Esophagus muscularis mucosa (tissue), 4 donors: ENCODE measurements around the gene SORCS2. TPM values are rescaled to one million over a fixed set of nuclear protein-coding genes. Genes with fewer than 3 reads are reported as not detected.

Experiments used
- DNase-seq: peaks from one replicate; pipeline ENCODE4 v3.0.0-alpha.2; 2017; ENCODE audit errors: extremely low spot score
- H3K27ac ChIP-seq, 4 donors: fragments of 200-600 bp; sonication (generic); replicated peaks in 1 of 4; 1 replicate in 3 of 4; 2 replicates in 1 of 4; pipeline ENCODE4 v1.5.1; 2016 to 2019; ENCODE audit warnings: mild to moderate bottlenecking in 1 of 4
- H3K27me3 ChIP-seq, 4 donors: fragments of 200-600 bp; sonication (generic); one replicate each; pipeline versions ENCODE4 v1.5.1 to v1.6.0; 2016 to 2019
- H3K36me3 ChIP-seq, 4 donors: fragments of 200-600 bp; sonication (generic); one replicate each; pipeline ENCODE4 v1.5.1; 2016 to 2019
- H3K4me1 ChIP-seq, 4 donors: fragments of 200-600 bp; sonication (generic); one replicate each; pipeline ENCODE4 v1.5.1; 2016 to 2019
- H3K4me3 ChIP-seq, 4 donors: fragments of 200-600 bp; sonication (generic); 1 replicate in 2 of 4; 2 replicates in 2 of 4; pipeline ENCODE4 v1.5.1; 2016 to 2019; ENCODE audit warnings: mild to moderate bottlenecking in 4 of 4, moderate library complexity in 1 of 4
- H3K9me3 ChIP-seq, 4 donors: fragments of 200-600 bp; sonication (generic); 1 replicate in 3 of 4; 2 replicates in 1 of 4; pipeline ENCODE4 v1.5.1; 2016 to 2019
- CTCF ChIP-seq, 3 experiments: fragments of 200-600 bp in 2 of 3; fragments of 450-650 bp in 1 of 3; sonication (generic) in 2 of 3; IDR thresholded peaks; one replicate each; pipeline ENCODE4 v1.5.1; 2017 to 2019; ENCODE audit warnings: antibody characterized with exemption in 3 of 3, mild to moderate bottlenecking in 2 of 3, moderate library complexity in 1 of 3
- EP300 ChIP-seq: sonication (generic); formaldehyde crosslinking; IDR thresholded peaks from one replicate; pipeline ENCODE4 v1.6.1; 2017; ENCODE audit warnings: antibody characterized with exemption
- POLR2A ChIP-seq: fragments of 450-650 bp; IDR thresholded peaks from one replicate; pipeline ENCODE4 v1.6.1; 2017; ENCODE audit warnings: antibody characterized with exemption, moderate library complexity, mild to moderate bottlenecking, low read depth
- POLR2AphosphoS5 ChIP-seq, 2 donors: sonication (generic); formaldehyde crosslinking; IDR thresholded peaks; one replicate each; pipeline ENCODE4 v1.6.1; 2017; ENCODE audit warnings: antibody characterized with exemption in 2 of 2
- WGBS: methylation state at CpG from one replicate; pipeline ENCODE4 v1.1.5; 2018; 5-methylcytosine and 5-hydroxymethylcytosine counted together
- intact Hi-C: fragments of 100-400 bp; cut with DNase I; formaldehyde crosslinking; loops from one replicate; pipeline ENCODE4 v1.15.1; 2023
- total RNA-seq, 4 donors: library from RNA; depleted of rRNA; stranded (reverse); fragments of >200 nt; gene quantifications; one replicate each; pipeline versions ENCODE4 v1.1.0 to v1.2.1, GENCODE V29; 2016

The SORCS2 gene
- total RNA-seq, 4 donors from 2014 or later: 3.3 to 10.1 (median 4.3) TPM

GRCh38 chr4:7402526-7402925, 210.2 kb downstream of the SORCS2 start:
- Histone ChIP-seq H3K27me3 (no peaks in the 10 kb centered on the region), H3K4me1 (peaks cover 12 to 51% (median 30%) of the 10 kb centered on the region in 4 donors), H3K9me3 (peaks cover 0 to 16% (median 9%) of the 10 kb centered on the region in 4 donors), H3K36me3 (no peaks in the 10 kb centered on the region), H3K4me3 (no peak overlapping the region), H3K27ac (peak overlapping the region in 3 of 4 donors; percentile 63 to 69 (median 64))
- 57% methylated on average over 4 of the region's 4 CpGs for WGBS
- intact Hi-C loops: no loop called here
- TF ChIP-seq POLR2AphosphoS5 (IDR thresholded peaks at IDR 0.05) (no peak), POLR2A (no peak), EP300 (no peak), CTCF (IDR thresholded peaks at IDR 0.05) (no peak)
- DNase-seq: no peak

GRCh38 chr4:7403001-7403400, 210.7 kb downstream of the SORCS2 start:
- no peak for DNase-seq
- Histone ChIP-seq H3K4me1 (peaks cover 12 to 47% (median 25%) of the 10 kb centered on the region in 4 donors), H3K4me3 (no peak overlapping the region), H3K27ac (peak overlapping the region; percentile 27 to 69 (median 64)), H3K9me3 (peaks cover 0 to 20% (median 13%) of the 10 kb centered on the region in 4 donors), H3K36me3 (no peaks in the 10 kb centered on the region), H3K27me3 (no peaks in the 10 kb centered on the region)
- intact Hi-C loops: no loop called here
- 24% methylated on average over 3 of the region's 3 CpGs for WGBS
- no peak for TF ChIP-seq EP300
- no peak for TF ChIP-seq CTCF (IDR thresholded peaks at IDR 0.05)
- TF ChIP-seq POLR2AphosphoS5 (IDR thresholded peaks at IDR 0.05): peak; percentile 73 to 76
- TF ChIP-seq POLR2A: no peak

GRCh38 chr4:7408166-7408565, 215.8 kb downstream of the SORCS2 start:
- no peak overlapping the region for H3K27ac ChIP-seq
- DNase-seq: no peak
- TF ChIP-seq EP300: no peak
- TF ChIP-seq POLR2AphosphoS5 (IDR thresholded peaks at IDR 0.05): no peak
- no peak for TF ChIP-seq CTCF (IDR thresholded peaks at IDR 0.05)
- no peak for TF ChIP-seq POLR2A
- no peak overlapping the region for H3K4me3 ChIP-seq
- 96% methylated on average over 4 of the region's 4 CpGs for WGBS
- H3K9me3 ChIP-seq: peaks cover 0 to 37% (median 27%) of the 10 kb centered on the region in 4 donors
- intact Hi-C loops: no loop called here
- H3K36me3 ChIP-seq: no peaks in the 10 kb centered on the region
- peaks cover 6 to 50% (median 35%) of the 10 kb centered on the region in 4 donors for H3K4me1 ChIP-seq
- H3K27me3 ChIP-seq: no peaks in the 10 kb centered on the region

GRCh38 chr4:7410446-7410845, 218.1 kb downstream of the SORCS2 start:
- no peak for DNase-seq
- Histone ChIP-seq H3K36me3 (no peaks in the 10 kb centered on the region), H3K27me3 (no peaks in the 10 kb centered on the region), H3K27ac (peak overlapping the region; percentile 77 to 82 (median 78)), H3K4me3 (no peak overlapping the region), H3K9me3 (peaks cover 0 to 28% (median 25%) of the 10 kb centered on the region in 4 donors), H3K4me1 (peaks cover 3 to 47% (median 39%) of the 10 kb centered on the region in 4 donors)
- 23% methylated on average over 1 of the region's 1 CpG for WGBS
- no peak for TF ChIP-seq CTCF (IDR thresholded peaks at IDR 0.05)
- TF ChIP-seq POLR2AphosphoS5 (IDR thresholded peaks at IDR 0.05): peak; percentile 28 to 35
- intact Hi-C loops: no loop called here

GRCh38 chr4:7411491-7411890, 219.2 kb downstream of the SORCS2 start:
- Histone ChIP-seq H3K4me3 (no peak overlapping the region), H3K27ac (peak overlapping the region; percentile 77 to 82 (median 78)), H3K27me3 (no peaks in the 10 kb centered on the region), H3K9me3 (peaks cover 0 to 28% (median 25%) of the 10 kb centered on the region in 4 donors), H3K36me3 (no peaks in the 10 kb centered on the region), H3K4me1 (peaks cover 3 to 49% (median 39%) of the 10 kb centered on the region in 4 donors)
- WGBS: 62% methylated on average over 1 of the region's 1 CpG
- intact Hi-C loops: no loop called here
- no peak for DNase-seq
- no peak for TF ChIP-seq POLR2AphosphoS5 (IDR thresholded peaks at IDR 0.05)
- TF ChIP-seq POLR2A: no peak
- no peak for TF ChIP-seq EP300
- TF ChIP-seq CTCF (IDR thresholded peaks at IDR 0.05): no peak
